Measurements from ENCODE around the gene GRAMD1B. TPM values are rescaled to one million over a fixed set of nuclear protein-coding genes. Genes with fewer than 3 reads are reported as not detected.

Gene GRAMD1B
- total RNA-seq, 1 donor from 2014 or later = 2.6 TPM

DNA sequence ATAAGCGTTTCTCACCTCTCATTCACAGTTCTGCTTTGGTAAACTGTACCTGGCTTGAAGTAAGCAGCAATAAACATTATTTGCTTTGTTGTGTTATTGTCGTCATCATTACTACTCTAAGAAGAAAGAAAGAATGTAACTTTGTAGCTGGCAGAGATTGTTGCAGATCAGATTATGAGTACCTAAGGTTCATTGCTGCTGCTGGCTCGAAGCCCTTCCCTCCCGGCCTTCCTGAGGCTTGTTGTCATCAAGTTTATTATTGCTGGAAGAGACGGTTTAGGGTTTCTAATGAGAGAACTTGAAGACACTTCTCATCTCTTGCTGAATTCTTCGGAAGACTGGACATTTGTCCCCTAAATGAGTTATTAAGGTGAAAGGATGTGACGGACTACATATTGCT is 101.3 kb downstream of the GRAMD1B start:
- DNase-seq (ENCODE audit: low read depth in 2 of 2) = no peak

DNA sequence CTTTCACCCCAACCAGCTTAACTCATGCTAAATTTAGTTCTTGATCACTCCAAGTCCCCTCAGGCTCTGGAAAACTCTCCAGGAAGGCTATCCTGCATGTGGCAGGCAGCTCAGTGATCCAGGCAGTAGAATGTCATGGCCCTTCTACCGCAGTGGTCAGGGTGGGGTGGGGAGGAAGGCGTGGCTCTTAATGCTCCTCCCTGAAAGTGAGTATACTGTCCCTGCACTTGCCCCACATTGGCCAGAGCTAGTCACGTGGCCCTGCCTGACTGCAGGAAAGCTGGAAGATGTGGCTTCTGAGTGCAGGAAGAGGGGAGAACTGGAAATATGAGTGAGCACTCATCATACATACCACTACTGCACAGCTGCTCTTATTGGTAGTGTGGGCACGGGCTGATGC is 102.1 kb downstream of the GRAMD1B start:
- DNase-seq (ENCODE audit: low read depth in 2 of 2) = no peak

- no peak for DNase-seq (ENCODE audit: low read depth in 2 of 2)
These were observed 105.3 kb downstream of the GRAMD1B start for GRCh38 chr11:123535401-123535800.

GRCh38 chr11:123536690-123537437 is 106.8 kb downstream of the GRAMD1B start:
- no peak for DNase-seq (ENCODE audit: low read depth in 2 of 2)

DNA sequence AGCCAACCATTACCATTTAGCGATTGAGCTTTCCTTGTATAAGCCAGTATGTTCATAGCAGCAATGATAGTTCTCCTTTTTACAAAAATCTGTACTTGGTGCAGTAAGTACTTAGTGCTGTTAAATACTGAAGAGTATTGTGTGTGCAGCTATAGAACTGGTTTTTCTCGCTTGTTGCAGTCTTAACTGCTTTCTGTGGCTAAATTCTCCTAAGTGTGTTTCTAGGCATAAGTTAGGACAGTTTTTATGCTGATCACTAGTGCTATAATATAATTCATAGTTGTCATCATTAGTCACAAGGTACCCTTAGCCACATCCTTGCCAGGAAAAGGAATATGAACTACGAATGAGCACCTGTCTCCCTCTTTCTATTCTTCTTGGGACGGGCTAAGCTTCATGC is 107.7 kb downstream of the GRAMD1B start:
- no peak for DNase-seq (ENCODE audit: low read depth in 2 of 2)

- DNase-seq (ENCODE audit: low read depth in 2 of 2) = peak in 1 of 2 donors; percentile 45
These were observed 113.7 kb downstream of the GRAMD1B start for GRCh38 chr11:123543797-123544196.

DNA sequence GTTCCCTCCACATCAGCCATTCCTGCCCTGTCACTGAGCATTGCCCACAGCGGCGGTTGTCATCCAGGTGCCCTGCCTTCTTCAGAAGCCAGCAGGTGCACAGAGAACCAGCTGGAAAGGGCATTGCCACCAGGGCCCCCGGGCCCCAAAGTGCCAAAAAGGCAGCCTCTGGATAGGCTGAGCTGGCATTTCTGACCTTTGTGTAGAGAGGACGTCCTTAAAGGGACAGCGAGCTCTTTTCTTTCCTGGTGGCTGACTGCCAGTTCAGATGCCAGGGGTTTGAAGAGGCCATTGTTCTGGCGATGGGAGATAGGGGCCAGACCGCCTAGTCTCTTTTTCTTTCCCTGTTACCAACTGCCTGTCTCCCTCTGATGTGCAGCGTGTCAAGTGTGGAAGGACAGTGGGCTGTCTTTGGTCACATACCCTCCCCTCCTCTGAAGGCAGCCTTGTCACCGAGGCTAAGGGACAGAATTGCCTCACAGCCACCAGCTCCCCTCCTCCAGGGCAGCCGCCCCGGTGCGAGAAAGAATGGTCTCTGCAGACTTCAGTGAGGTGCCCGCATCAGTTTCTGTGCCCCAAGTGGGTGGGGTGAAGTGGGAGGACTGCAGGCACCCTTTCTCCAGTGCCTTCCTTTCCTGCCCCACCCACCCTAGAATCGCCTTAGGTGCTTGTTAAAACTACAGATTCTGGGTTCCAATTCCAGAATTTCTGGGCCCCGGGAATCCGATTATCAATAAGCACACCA is 114.7 kb downstream of the GRAMD1B start:
- no peak for DNase-seq (ENCODE audit: low read depth in 2 of 2)

DNA sequence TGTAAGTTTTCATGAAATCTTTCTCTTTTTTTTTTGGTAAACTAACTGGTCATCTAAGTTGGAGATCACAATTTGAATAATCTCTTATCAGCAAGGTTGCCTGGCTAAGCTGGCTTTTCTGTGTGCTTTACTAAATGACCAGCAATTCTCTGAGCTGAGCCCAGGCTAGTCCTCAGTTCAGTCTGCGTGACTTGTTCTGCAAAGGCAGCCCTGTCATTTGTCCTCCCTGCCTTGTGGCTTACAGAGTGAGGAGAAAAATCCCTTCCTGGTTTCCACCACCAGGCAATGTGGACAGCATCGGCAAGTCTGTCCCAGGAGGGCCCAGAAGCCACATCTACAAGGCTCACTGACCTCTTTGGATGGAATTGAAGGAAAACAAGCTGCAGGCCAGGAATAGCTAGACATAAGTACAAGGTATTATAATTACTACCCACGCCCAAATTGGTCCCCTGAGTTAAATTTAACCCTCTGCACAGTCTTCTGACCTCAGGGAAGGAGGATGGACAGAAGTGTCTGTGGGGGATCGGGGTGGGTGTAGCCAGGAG is 115.7 kb downstream of the GRAMD1B start:
- DNase-seq (ENCODE audit: low read depth in 2 of 2) = no peak

- DNase-seq (ENCODE audit: low read depth in 2 of 2) = no peak
These were observed 116.4 kb downstream of the GRAMD1B start for GRCh38 chr11:123546515-123546914.

- DNase-seq (ENCODE audit: low read depth in 2 of 2) = no peak
These were observed 117.1 kb downstream of the GRAMD1B start for GRCh38 chr11:123547180-123547579.

GRCh38 chr11:123548774-123549173 is 118.7 kb downstream of the GRAMD1B start:
- DNase-seq (ENCODE audit: low read depth in 2 of 2) = no peak

GRCh38 chr11:123549926-123550917 is 120.2 kb downstream of the GRAMD1B start:
- peak; percentile 20 to 37 for DNase-seq (ENCODE audit: low read depth in 2 of 2)

- DNase-seq (ENCODE audit: low read depth in 2 of 2) = no peak
These were observed 121.0 kb downstream of the GRAMD1B start for GRCh38 chr11:123551079-123551478.

GRCh38 chr11:123556633-123557032 is 126.6 kb downstream of the GRAMD1B start:
- no peak for DNase-seq (ENCODE audit: low read depth in 2 of 2)

- no peak for DNase-seq (ENCODE audit: low read depth in 2 of 2)
These were observed 128.7 kb downstream of the GRAMD1B start for GRCh38 chr11:123558536-123559315.

- DNase-seq (ENCODE audit: low read depth in 2 of 2) = peak; percentile 16 to 19
These were observed 129.5 kb downstream of the GRAMD1B start for GRCh38 chr11:123559523-123559955.

DNA sequence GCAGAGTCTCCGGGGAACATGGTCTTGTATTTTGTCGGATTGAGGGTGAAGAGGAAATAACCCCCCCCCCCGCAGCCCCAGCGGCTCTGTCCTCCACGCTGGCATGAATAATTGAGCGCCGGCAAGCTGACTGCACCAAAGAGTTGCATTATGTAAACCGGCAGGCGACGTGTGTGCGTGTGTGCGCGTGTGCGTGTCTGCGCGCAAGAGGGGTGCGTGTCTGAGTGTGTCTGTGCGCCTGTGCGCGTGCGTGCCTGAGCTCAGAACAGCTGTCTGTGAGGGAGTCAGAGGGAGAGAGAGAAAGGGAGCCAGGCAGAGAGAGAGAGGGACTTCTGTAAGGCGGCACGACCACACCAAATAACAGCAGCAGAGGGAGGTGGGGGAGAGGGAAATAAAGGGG is 129.9 kb downstream of the GRAMD1B start:
- peak; percentile 61 to 72 for DNase-seq (ENCODE audit: low read depth in 2 of 2)

DNA sequence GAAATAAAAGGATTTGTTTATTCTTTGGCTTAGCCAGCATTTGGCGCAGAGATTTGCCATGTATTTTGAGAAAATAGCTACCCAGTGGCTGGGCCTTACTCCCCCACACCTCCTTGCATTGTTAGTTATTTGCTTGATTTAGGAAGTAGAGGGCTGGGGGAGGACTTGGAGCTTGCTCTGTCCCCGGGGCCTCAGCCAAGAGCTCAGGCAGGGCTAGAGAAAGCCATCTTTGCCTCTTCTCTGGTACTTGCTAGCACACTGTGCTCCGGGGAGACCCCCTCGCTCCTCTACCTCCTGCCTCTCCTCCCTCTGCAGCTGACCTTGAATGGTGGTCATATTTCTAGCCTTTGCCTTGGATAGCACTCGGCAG is 131.3 kb downstream of the GRAMD1B start:
- DNase-seq (ENCODE audit: low read depth in 2 of 2) = no peak

DNA sequence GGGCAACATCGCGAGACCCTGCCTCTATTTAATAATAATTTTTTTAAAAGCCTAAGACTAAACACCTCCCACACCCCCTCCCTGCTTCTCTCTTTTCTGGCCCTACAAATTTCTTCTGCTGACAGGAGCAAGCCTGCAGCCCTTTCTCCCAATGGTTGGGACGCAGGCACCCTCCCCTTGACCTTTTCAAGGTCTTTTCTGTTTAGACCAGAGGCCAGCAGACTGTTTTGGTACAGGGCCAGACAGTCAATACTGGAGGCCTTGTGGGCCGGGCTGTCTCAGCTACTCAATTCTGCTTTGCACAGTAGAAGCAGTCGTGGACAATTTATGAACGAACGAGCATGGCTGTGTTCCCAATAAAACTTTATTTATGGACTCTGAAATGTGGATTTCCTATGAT is 132.1 kb downstream of the GRAMD1B start:
- no peak for DNase-seq (ENCODE audit: low read depth in 2 of 2)

- no peak for DNase-seq (ENCODE audit: low read depth in 2 of 2)
These were observed 132.8 kb downstream of the GRAMD1B start for GRCh38 chr11:123562829-123563228.

DNA sequence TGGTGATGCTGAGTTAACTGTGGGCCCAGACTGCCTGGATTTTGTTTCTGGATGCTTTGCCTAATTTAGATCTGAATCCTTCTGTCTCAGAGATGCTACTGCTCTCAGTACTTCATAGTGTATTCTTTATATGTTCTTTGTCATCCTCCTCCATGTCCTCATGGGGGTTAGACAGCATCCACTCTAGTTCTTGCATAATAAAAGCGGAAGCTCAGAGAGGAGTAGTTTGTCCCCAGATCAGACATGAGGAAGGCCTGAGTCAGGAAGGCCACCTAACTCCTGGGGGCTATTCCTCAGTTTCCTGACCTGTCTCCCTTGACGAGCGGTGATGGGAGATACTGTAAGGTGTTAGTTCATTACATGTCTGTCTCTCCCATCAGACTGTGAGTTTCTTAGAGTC is 134.2 kb downstream of the GRAMD1B start:
- no peak for DNase-seq (ENCODE audit: low read depth in 2 of 2)
